CD14-positive monocyte (primary cell): ENCODE results near the gene ASH1L. TPM values are rescaled to one million over a fixed set of nuclear protein-coding genes. Genes with fewer than 3 reads are reported as not detected.
A peak's percentile ranks its signal among the peaks of the same experiment; 100 is the strongest.

Experiments used
- DNase-seq, 3 donors: peaks; one replicate each; pipeline ENCODE4 v3.0.0-alpha.2; 2011 to 2022
- H2AFZ ChIP-seq: 2 replicates; pipeline ENCODE4 v1.6.0; 2012; ENCODE audit warnings: mild to moderate bottlenecking, low read depth, low read length, inconsistent platforms; ENCODE audit not compliant: insufficient read depth, poor library complexity, severe bottlenecking
- H3K27ac ChIP-seq, 2 donors: 1 replicate in 1 of 2; 2 replicates in 1 of 2; pipeline ENCODE4 v1.5.1; 2012 to 2013; ENCODE audit warnings: low read length in 2 of 2, control low read depth in 1 of 2, inconsistent platforms in 1 of 2, low read depth in 1 of 2, mild to moderate bottlenecking in 1 of 2
- H3K27me3 ChIP-seq, 2 donors: one replicate each; pipeline versions ENCODE4 v1.6.0 to v1.6.1; 2011 to 2013; ENCODE audit warnings: low read length in 2 of 2; ENCODE audit not compliant: control insufficient read depth in 2 of 2, insufficient read depth in 2 of 2
- H3K36me3 ChIP-seq, 2 donors: replicated peaks in 1 of 2; 1 replicate in 1 of 2; 2 replicates in 1 of 2; pipeline versions ENCODE4 v1.5.1 to v1.6.1; 2012 to 2013; ENCODE audit warnings: low read length in 2 of 2, control low read depth in 1 of 2, inconsistent platforms in 1 of 2, mild to moderate bottlenecking in 1 of 2; ENCODE audit not compliant: insufficient read depth in 2 of 2, control insufficient read depth in 1 of 2
- H3K4me1 ChIP-seq, 2 donors: 1 replicate in 1 of 2; 2 replicates in 1 of 2; pipeline versions ENCODE4 v1.5.1 to v1.6.1; 2012 to 2013; ENCODE audit warnings: low read length in 2 of 2, control low read depth in 1 of 2, inconsistent platforms in 1 of 2, mild to moderate bottlenecking in 1 of 2, moderate library complexity in 1 of 2; ENCODE audit not compliant: insufficient read depth in 2 of 2, control insufficient read depth in 1 of 2
- H3K4me2 ChIP-seq: replicated peaks from 2 replicates; pipeline ENCODE3; 2012; ENCODE audit warnings: low read length, moderate library complexity, mild to moderate bottlenecking; ENCODE audit not compliant: poor library complexity, severe bottlenecking; ENCODE audit errors: extremely low read depth
- H3K4me3 ChIP-seq, 3 experiments: fragments of 200-600 bp in 1 of 3; sonication (generic) in 1 of 3; replicated peaks in 1 of 3; 1 replicate in 2 of 3; 2 replicates in 1 of 3; pipeline ENCODE4 v1.5.1; 2011 to 2013; ENCODE audit warnings: low read length in 3 of 3, mild to moderate bottlenecking in 3 of 3, control low read depth in 2 of 3, low read depth in 2 of 3, inconsistent platforms in 1 of 3, moderate library complexity in 1 of 3
- H3K79me2 ChIP-seq: 2 replicates; pipeline ENCODE4 v1.6.0; 2012; ENCODE audit warnings: mild to moderate bottlenecking, control low read depth, inconsistent platforms, low read length, moderate library complexity; ENCODE audit not compliant: insufficient read depth
- H3K9ac ChIP-seq: 2 replicates; pipeline ENCODE4 v1.6.0; 2017; ENCODE audit warnings: low read length, mild to moderate bottlenecking; ENCODE audit not compliant: insufficient read depth, poor library complexity, severe bottlenecking
- H3K9me3 ChIP-seq, 2 donors: replicated peaks in 1 of 2; 1 replicate in 1 of 2; 2 replicates in 1 of 2; pipeline versions ENCODE4 v1.5.1 to v1.6.1; 2012 to 2013; ENCODE audit warnings: low read length in 2 of 2, control low read depth in 1 of 2; ENCODE audit not compliant: control insufficient read depth in 1 of 2, insufficient read depth in 1 of 2
- H4K20me1 ChIP-seq: 2 replicates; pipeline ENCODE4 v1.6.0; 2012; ENCODE audit warnings: mild to moderate bottlenecking, low read length, control low read depth, moderate library complexity; ENCODE audit not compliant: insufficient read depth
- H3K27ac Mint-ChIP-seq, 7 donors: one replicate each; pipeline ENCODE4 v1.8.0; 2020; ENCODE audit warnings: mild to moderate bottlenecking in 7 of 7, mixed read lengths in 7 of 7, moderate library complexity in 6 of 7, inconsistent platforms in 2 of 7
- H3K27me3 Mint-ChIP-seq, 3 donors: one replicate each; pipeline ENCODE4 v1.8.0; 2021 to 2022; ENCODE audit warnings: low read depth in 3 of 3, mild to moderate bottlenecking in 3 of 3, mixed read lengths in 3 of 3, moderate library complexity in 3 of 3, inconsistent platforms in 1 of 3
- H3K36me3 Mint-ChIP-seq, 2 donors: one replicate each; pipeline ENCODE4 v1.8.0; 2020; ENCODE audit warnings: mixed read lengths in 2 of 2, inconsistent platforms in 1 of 2, mild to moderate bottlenecking in 1 of 2
- H3K4me1 Mint-ChIP-seq: one replicate; pipeline ENCODE4 v1.8.0; 2020; ENCODE audit warnings: mild to moderate bottlenecking, mixed read lengths
- H3K4me3 Mint-ChIP-seq, 2 donors: one replicate each; pipeline ENCODE4 v1.8.0; 2020; ENCODE audit warnings: mild to moderate bottlenecking in 2 of 2, mixed read lengths in 2 of 2, moderate library complexity in 1 of 2
- H3K9me3 Mint-ChIP-seq, 7 donors: one replicate each; pipeline ENCODE4 v1.8.0; 2020 to 2022; ENCODE audit warnings: mixed read lengths in 7 of 7, mild to moderate bottlenecking in 6 of 7, moderate library complexity in 6 of 7, inconsistent platforms in 2 of 7
- CTCF ChIP-seq: fragments of 200-600 bp; IDR thresholded peaks from one replicate; pipeline ENCODE4 v1.8.0; 2022; ENCODE audit warnings: antibody characterized with exemption, mild to moderate bottlenecking
- WGBS: methylation state at CpG from one replicate; pipeline ENCODE4 v1.1.5; 2013; ENCODE audit warnings: missing lambda C conversion rate; ENCODE audit not compliant: insufficient coverage; 5-methylcytosine and 5-hydroxymethylcytosine counted together
- intact Hi-C, 2 donors: fragments of 100-400 bp; cut with micrococcal nuclease; formaldehyde crosslinking; loops; one replicate each; pipeline versions ENCODE4 v1.15.0 to v1.15.1; 2023
- polyA plus RNA-seq, 3 donors: library from polyadenylated mRNA; depleted of rRNA in 1 of 3; unstranded in 2 of 3; stranded (reverse) in 1 of 3; fragments of 300-500 nt in 2 of 3; fragments of >200 nt in 1 of 3; fragmentation: Illumina TruSeq in 2 of 3; gene quantifications; 1 replicate in 2 of 3; 2 replicates in 1 of 3; pipeline ENCODE4 v1.2.3, GENCODE V29; 2012 to 2021

Gene ASH1L
- polyA plus RNA-seq, 3 donors: 2.7 to 21.5 (median 5.6) TPM

- Histone ChIP-seq H3K4me3 (no peak overlapping the region), H3K4me2 (no peak overlapping the region), H3K79me2 (peaks cover 57% of the 10 kb centered on the region), H4K20me1 (peaks cover 49% of the 10 kb centered on the region), H3K27ac (no peak overlapping the region), H3K36me3 (peaks cover 43 to 66% of the 10 kb centered on the region in 2 donors), H2AFZ (no peak overlapping the region), H3K9ac (no peak overlapping the region), H3K4me1 (no peaks in the 10 kb centered on the region), H3K9me3 (no peaks in the 10 kb centered on the region), H3K27me3 (no peaks in the 10 kb centered on the region)
- H3K27me3 Mint-ChIP-seq: no peaks in the 10 kb centered on the region
- H3K4me3 Mint-ChIP-seq: no peak overlapping the region
- DNase-seq: no peak
- peaks cover 57 to 71% of the 10 kb centered on the region in 2 donors for H3K36me3 Mint-ChIP-seq
- H3K4me1 Mint-ChIP-seq: peaks cover 8% of the 10 kb centered on the region
- intact Hi-C loops: no loop called here
- H3K27ac Mint-ChIP-seq: peak overlapping the region in 2 of 7 donors; percentile 20 to 23
- 100% methylated on average over 3 of the region's 8 CpGs for WGBS
- H3K9me3 Mint-ChIP-seq: peaks cover 0 to 3% (median 0%) of the 10 kb centered on the region in 7 donors
- no peak for TF ChIP-seq CTCF
Observed at GRCh38 chr1:155478270-155478852, 84.2 kb downstream of the ASH1L start.

GRCh38 chr1:155474146-155474545 lies 88.5 kb downstream of the ASH1L start:
- Histone ChIP-seq H3K27ac (no peak overlapping the region), H3K36me3 (peaks cover 27 to 55% of the 10 kb centered on the region in 2 donors), H3K4me3 (no peak overlapping the region), H3K4me1 (no peaks in the 10 kb centered on the region), H3K9ac (no peak overlapping the region), H2AFZ (no peak overlapping the region), H3K27me3 (no peaks in the 10 kb centered on the region), H3K79me2 (peaks cover 62% of the 10 kb centered on the region), H3K9me3 (peaks cover 11 to 15% of the 10 kb centered on the region in 2 donors), H4K20me1 (peaks cover 53% of the 10 kb centered on the region), H3K4me2 (no peak overlapping the region)
- peaks cover 47 to 73% of the 10 kb centered on the region in 2 donors for H3K36me3 Mint-ChIP-seq
- H3K9me3 Mint-ChIP-seq: peaks cover 9 to 17% (median 14%) of the 10 kb centered on the region in 7 donors
- 93% methylated on average over 2 of the region's 5 CpGs for WGBS
- no peak for DNase-seq
- TF ChIP-seq CTCF: no peak
- no peak overlapping the region for H3K4me3 Mint-ChIP-seq
- no peaks in the 10 kb centered on the region for H3K27me3 Mint-ChIP-seq
- intact Hi-C loops: no loop called here
- peak overlapping the region in 1 of 7 donors; percentile 21 for H3K27ac Mint-ChIP-seq
- H3K4me1 Mint-ChIP-seq: peaks cover 1% of the 10 kb centered on the region
